DMS114 treated with DMSO at 0.1 percent for 48 hours (cell line): ENCODE measurements around the gene FAM131C.
"Not testable (repeated sequence)": the region's sequence is repeated elsewhere in the genome, so short reads cannot be mapped to it uniquely, and the experiment has no call there.

ENCODE experiments used
- DNase-seq: peaks from one replicate; lab custom pipeline; 2025; ENCODE audit not compliant: unreplicated experiment; lab: John Stamatoyannopoulos, UW

The FAM131C gene

GRCh38 chr1:16073490-16074119, at the start of gene FAM131C:
TSS of gene FAM131C (minus strand) at chr1:16073651. CDS start at chr1:16073442, 209 bp downstream.
- no peak for DNase-seq

- DNase-seq, result no peak
Observed at GRCh38 chr1:16122916-16123315, 49.5 kb upstream of the FAM131C start.

- no peak for DNase-seq
Observed at GRCh38 chr1:16122350-16122881, 49.0 kb upstream of the FAM131C start.

GRCh38 chr1:16120940-16121410, 47.5 kb upstream of the FAM131C start:
- DNase-seq, result no peak

- no peak for DNase-seq
Observed at GRCh38 chr1:16120407-16120806, 47.0 kb upstream of the FAM131C start.

GRCh38 chr1:16119926-16120325, 46.5 kb upstream of the FAM131C start:
- no peak for DNase-seq

- DNase-seq, result no peak
Observed at GRCh38 chr1:16119504-16119903, 46.1 kb upstream of the FAM131C start.

GRCh38 chr1:16118706-16119105, 45.3 kb upstream of the FAM131C start:
- DNase-seq, result no peak

- no peak for DNase-seq
Observed at GRCh38 chr1:16117936-16118335, 44.5 kb upstream of the FAM131C start.

GRCh38 chr1:16117369-16117768, 43.9 kb upstream of the FAM131C start:
- DNase-seq, result no peak

GRCh38 chr1:16116625-16117024, 43.2 kb upstream of the FAM131C start:
- DNase-seq, result no peak

- no peak for DNase-seq
Observed at GRCh38 chr1:16116002-16116401, 42.6 kb upstream of the FAM131C start.

GRCh38 chr1:16115468-16115983, 42.1 kb upstream of the FAM131C start:
- DNase-seq, result no peak

- DNase-seq, result no peak
Observed at GRCh38 chr1:16114527-16115467, 41.3 kb upstream of the FAM131C start.

- DNase-seq, result no peak
Observed at GRCh38 chr1:16112596-16113555, 39.4 kb upstream of the FAM131C start.

GRCh38 chr1:16111771-16112595, 38.5 kb upstream of the FAM131C start:
- no peak for DNase-seq

- DNase-seq, result no peak
Observed at GRCh38 chr1:16110884-16111283, 37.4 kb upstream of the FAM131C start.

GRCh38 chr1:16110456-16110855, 37.0 kb upstream of the FAM131C start:
- no peak for DNase-seq

- DNase-seq, result no peak
Observed at GRCh38 chr1:16109571-16109970, 36.1 kb upstream of the FAM131C start.

- DNase-seq, result not testable (repeated sequence)
Observed at GRCh38 chr1:16107039-16107438, 33.6 kb upstream of the FAM131C start.
